ENCODE measurements around the gene RAB5IF.

- no peak for TF ChIP-seq CTCF (IDR thresholded peaks at IDR 0.05; ENCODE audit: insufficient read depth, low read length, poor library complexity, severe bottlenecking)
- TF ChIP-seq EZH2phosphoT487 (conservative IDR thresholded peaks at IDR 0.05; ENCODE audit: low read length), result no peak
These were observed 24.4 kb downstream of the RAB5IF start for GRCh38 chr20:36629719-36630681.
